ENCODE measurements around the gene SRSF7.

GRCh38 chr2:38708900-38709566 is 42.1 kb downstream of the SRSF7 start:
- TF ChIP-seq FOXA1 (IDR thresholded peaks at IDR 0.05) (no peak), NFRKB (IDR thresholded peaks at IDR 0.05) (no peak), SP1 (IDR thresholded peaks at IDR 0.05) (no peak), SUZ12 (IDR thresholded peaks at IDR 0.05) (no peak), FOXK2 (IDR thresholded peaks at IDR 0.05) (no peak)

Measured in HEK293T (cell line).